Mucosa of descending colon (tissue), 3 donors: Measurements from ENCODE around the gene DGKB. TPM values are rescaled to one million over a fixed set of nuclear protein-coding genes. Genes with fewer than 3 reads are reported as not detected.

Experiments
- ATAC-seq: fragments of 200-7000 bp; cut with Tn5 transposase; one replicate; pipeline ENCODE4 v1.9.1; 2020; ENCODE audit warnings: mild to moderate bottlenecking, moderate library complexity
- DNase-seq, 3 donors: peaks; one replicate each; pipeline ENCODE4 v3.0.0-alpha.2; 2020
- H3K36me3 ChIP-seq: fragments of 200-600 bp; one replicate; pipeline ENCODE4 v1.8.0; 2021; ENCODE audit warnings: low read depth, mild to moderate bottlenecking
- H3K4me1 ChIP-seq: fragments of 200-600 bp; one replicate; pipeline ENCODE4 v1.8.0; 2021; ENCODE audit warnings: low read depth, mild to moderate bottlenecking
- H3K4me3 ChIP-seq: fragments of 200-600 bp; one replicate; pipeline ENCODE4 v1.8.0; 2021; ENCODE audit warnings: mild to moderate bottlenecking
- H3K9me3 ChIP-seq: fragments of 200-600 bp; one replicate; pipeline ENCODE4 v1.8.0; 2021; ENCODE audit warnings: mild to moderate bottlenecking
- intact Hi-C, 2 donors: fragments of 100-400 bp; cut with DNase I in 1 of 2; cut with micrococcal nuclease in 1 of 2; formaldehyde crosslinking; loops; one replicate each; pipeline versions ENCODE4 v1.11.0 to v1.11.1; 2022; cut with DNase I, micrococcal nuclease
- total RNA-seq, 3 donors: library from RNA; stranded (reverse); fragmentation: NEBNext Ultra II Directional in 2 of 3; extraction: Animal tissue kit (Norgen Biotek cat#: 25700) in 2 of 3; gene quantifications; one replicate each; pipeline versions ENCODE4 v1.2.1 to v1.2.4, GENCODE V29; 2021 to 2023
- TF ChIP-seq, protein P1 (sequence below): fragments of 200-600 bp; IDR thresholded peaks from one replicate; pipeline ENCODE4 v1.8.0; 2022; ENCODE audit warnings: antibody characterized with exemption, mild to moderate bottlenecking
- donor health status: DM: no; HTN: no; CAD: no; lungs with moderate emphysema.
- donor health status: DM: no; HTN: no; CAD: no.
- donor health status: DM: no; HTN: yes; CAD: no.

Gene DGKB
- total RNA-seq, 3 donors from 2014 or later, result 0.19 to 5.6 (median 0.78) TPM

DNA sequence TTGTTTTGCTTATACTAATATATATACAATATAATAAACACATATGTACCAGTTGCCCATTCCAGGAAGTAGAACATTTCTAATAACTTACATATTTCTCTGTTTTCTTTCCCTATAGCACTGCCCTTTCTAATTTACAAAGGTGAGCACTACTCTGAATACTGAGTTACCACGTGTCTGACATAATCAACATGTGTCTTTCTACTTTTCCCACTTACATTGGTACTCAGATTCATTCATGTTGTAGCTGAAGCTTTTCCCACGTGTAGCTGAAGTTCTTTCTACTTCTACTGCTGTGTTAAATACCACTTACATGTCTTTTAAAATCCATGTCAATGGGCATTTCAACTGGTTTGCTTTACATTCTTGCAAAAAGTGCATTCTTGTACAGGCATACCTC lies 317.3 kb downstream of the DGKB start:
- H3K4me3 ChIP-seq, result no peak overlapping the region
- no peaks in the 10 kb centered on the region for H3K36me3 ChIP-seq
- DNase-seq, result no peak
- no peaks in the 10 kb centered on the region for H3K4me1 ChIP-seq
- no peak for ATAC-seq
- TF ChIP-seq, protein P1, sequence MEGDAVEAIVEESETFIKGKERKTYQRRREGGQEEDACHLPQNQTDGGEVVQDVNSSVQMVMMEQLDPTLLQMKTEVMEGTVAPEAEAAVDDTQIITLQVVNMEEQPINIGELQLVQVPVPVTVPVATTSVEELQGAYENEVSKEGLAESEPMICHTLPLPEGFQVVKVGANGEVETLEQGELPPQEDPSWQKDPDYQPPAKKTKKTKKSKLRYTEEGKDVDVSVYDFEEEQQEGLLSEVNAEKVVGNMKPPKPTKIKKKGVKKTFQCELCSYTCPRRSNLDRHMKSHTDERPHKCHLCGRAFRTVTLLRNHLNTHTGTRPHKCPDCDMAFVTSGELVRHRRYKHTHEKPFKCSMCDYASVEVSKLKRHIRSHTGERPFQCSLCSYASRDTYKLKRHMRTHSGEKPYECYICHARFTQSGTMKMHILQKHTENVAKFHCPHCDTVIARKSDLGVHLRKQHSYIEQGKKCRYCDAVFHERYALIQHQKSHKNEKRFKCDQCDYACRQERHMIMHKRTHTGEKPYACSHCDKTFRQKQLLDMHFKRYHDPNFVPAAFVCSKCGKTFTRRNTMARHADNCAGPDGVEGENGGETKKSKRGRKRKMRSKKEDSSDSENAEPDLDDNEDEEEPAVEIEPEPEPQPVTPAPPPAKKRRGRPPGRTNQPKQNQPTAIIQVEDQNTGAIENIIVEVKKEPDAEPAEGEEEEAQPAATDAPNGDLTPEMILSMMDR, result no peak
- intact Hi-C loops, result no loop called here
- H3K9me3 ChIP-seq, result peaks cover 13% of the 10 kb centered on the region

DNA sequence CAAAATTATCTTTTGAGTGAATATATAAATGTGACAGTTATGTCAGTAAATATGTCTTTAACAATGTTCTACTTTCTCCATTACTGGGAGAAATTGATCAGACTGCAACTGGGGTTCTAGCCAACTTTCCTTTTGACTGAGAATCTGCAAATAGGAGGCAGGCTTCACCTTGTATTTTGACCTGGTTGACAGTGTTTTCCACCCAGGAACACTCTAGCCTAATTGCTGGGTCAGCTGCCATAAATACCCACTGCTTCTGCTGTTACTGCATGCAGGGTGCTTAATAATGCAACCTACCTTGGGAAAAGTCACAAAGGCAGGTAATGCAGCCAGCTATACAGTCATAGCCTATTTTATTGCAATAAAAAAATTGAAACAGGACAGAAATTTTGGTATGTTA lies 319.0 kb downstream of the DGKB start:
- DNase-seq (no peak), ATAC-seq (no peak)
- Histone ChIP-seq H3K4me1 (no peaks in the 10 kb centered on the region), H3K36me3 (no peaks in the 10 kb centered on the region), H3K9me3 (peaks cover 13% of the 10 kb centered on the region), H3K4me3 (no peak overlapping the region)
- intact Hi-C loops, result no loop called here
- TF ChIP-seq, protein P1, result no peak

DNA sequence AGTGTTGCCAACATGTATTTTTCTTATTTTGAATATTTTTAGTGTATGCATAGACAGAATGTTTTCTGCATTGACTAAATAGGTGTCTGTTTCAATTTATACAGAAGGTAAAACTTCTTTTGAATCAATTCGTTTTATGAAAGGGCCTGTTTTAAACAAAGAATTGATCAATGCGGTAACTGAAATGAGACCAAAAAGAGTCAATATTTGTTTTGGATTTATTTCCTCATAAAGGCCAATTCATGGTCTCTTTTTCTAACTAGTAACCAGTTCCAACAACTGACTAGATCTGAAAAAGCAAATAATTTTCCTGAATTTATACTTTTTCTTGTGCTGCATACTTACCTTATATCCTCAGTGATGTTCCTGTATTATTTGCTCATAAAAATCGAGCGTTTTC lies 320.5 kb downstream of the DGKB start:
- intact Hi-C loops, result no loop called here
- TF ChIP-seq, protein P1, result no peak
- ATAC-seq, result no peak

DNA sequence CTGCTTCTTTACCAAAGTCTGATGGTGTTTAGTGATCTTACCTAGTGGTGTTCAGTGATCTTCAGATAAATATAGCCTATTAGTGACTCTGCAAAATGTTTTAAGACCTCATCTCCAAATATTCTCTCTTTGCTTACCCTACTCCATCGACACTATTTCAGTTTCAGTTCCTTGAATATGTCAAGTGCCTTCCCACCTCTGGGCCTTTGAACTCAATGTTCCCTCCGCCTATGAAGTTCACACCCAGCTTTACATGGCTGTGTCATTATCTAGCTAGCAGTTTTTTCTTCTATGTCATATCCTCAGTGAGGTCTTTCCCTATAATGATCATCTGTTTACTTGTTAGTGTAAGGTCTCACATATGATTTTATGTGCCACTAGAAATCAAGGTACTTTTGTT lies 322.6 kb downstream of the DGKB start:
- intact Hi-C loops, result no loop called here
- no peak overlapping the region for H3K4me3 ChIP-seq
- ATAC-seq, result peak; percentile 97
- peak in 1 of 3 donors; percentile 53 for DNase-seq
- H3K4me1 ChIP-seq, result no peaks in the 10 kb centered on the region
- peaks cover under 1% of the 10 kb centered on the region for H3K9me3 ChIP-seq
- H3K36me3 ChIP-seq, result no peaks in the 10 kb centered on the region
- TF ChIP-seq, protein P1, result no peak

More for the DNA sequence above, 320.5 kb downstream of the DGKB start:
- H3K4me3 ChIP-seq, result no peak overlapping the region
- no peaks in the 10 kb centered on the region for H3K4me1 ChIP-seq
- H3K9me3 ChIP-seq, result peaks cover 13% of the 10 kb centered on the region
- no peak for DNase-seq
- H3K36me3 ChIP-seq, result no peaks in the 10 kb centered on the region

DNA sequence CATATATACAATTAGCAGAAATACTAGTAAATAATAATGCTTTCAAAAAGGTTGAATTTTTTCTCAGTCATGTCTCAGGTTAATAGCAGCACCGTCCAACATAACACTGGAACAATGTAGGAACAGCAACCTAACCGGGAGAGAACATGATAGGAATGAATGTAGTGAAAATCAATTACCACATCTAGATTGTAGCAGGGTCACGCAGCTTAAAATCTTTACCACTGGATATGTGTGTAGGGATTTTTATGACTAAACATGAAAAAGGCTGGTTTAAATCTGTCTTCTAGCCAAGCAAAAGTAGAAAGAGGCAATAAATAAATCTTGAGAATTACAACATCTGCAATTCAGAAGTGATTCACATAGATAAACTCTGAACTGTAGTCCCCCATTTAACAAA lies 326.0 kb downstream of the DGKB start:
- DNase-seq (no peak), ATAC-seq (no peak)
- Histone ChIP-seq H3K36me3 (no peaks in the 10 kb centered on the region), H3K4me1 (no peaks in the 10 kb centered on the region), H3K4me3 (no peak overlapping the region), H3K9me3 (no peaks in the 10 kb centered on the region)
- TF ChIP-seq, protein P1, result no peak
- intact Hi-C loops, result no loop called here
